CD4-positive, alpha-beta T cell (primary cell): ENCODE measurements around the gene TNIK. TPM values are rescaled to one million over a fixed set of nuclear protein-coding genes. Genes with fewer than 3 reads are reported as not detected.

Experiments
- ATAC-seq: fragments of 200-7000 bp; cut with Tn5 transposase; one replicate; pipeline ENCODE4 v1.10.0; 2022; ENCODE audit warnings: mild to moderate bottlenecking; ENCODE audit not compliant: poor library complexity
- CTCF ChIA-PET: fragments of 350-600 bp; sonication (Branson Sonifier 250); formaldehyde crosslinking; loops from one replicate; lab custom pipeline; 2021; ENCODE audit warnings: antibody characterized with exemption, inconsistent platforms; lab: Charles Lee
- POLR2A ChIA-PET: fragments of 350-600 bp; sonication (Branson Sonifier 250); formaldehyde crosslinking; loops from one replicate; lab custom pipeline; 2021; ENCODE audit warnings: antibody characterized with exemption, inconsistent platforms; lab: Charles Lee
- DNase-seq, 14 experiments: peaks; one replicate each; pipeline ENCODE4 v3.0.0-alpha.2; 2013 to 2020; ENCODE audit warnings: mixed read lengths in 2 of 14
- H3K27ac ChIP-seq, 2 donors: one replicate each; pipeline versions ENCODE4 v1.5.1 to v1.7.0; 2013; ENCODE audit warnings: low read length in 2 of 2, low read depth in 1 of 2, mild to moderate bottlenecking in 1 of 2
- H3K27me3 ChIP-seq, 2 experiments: 1 replicate in 1 of 2; 2 replicates in 1 of 2; pipeline versions ENCODE4 v1.6.1 to v1.7.0; 2013; ENCODE audit warnings: low read length in 2 of 2, control low read depth in 1 of 2, mild to moderate bottlenecking in 1 of 2, moderate library complexity in 1 of 2; ENCODE audit not compliant: insufficient read depth in 2 of 2, control insufficient read depth in 1 of 2
- H3K36me3 ChIP-seq: one replicate; pipeline ENCODE4 v1.6.1; 2013; ENCODE audit warnings: low read length, control low read depth; ENCODE audit not compliant: insufficient read depth
- H3K4me1 ChIP-seq: one replicate; pipeline ENCODE4 v1.6.1; 2013; ENCODE audit warnings: low read length, control low read depth; ENCODE audit not compliant: insufficient read depth
- H3K4me3 ChIP-seq: one replicate; pipeline ENCODE4 v1.5.1; 2013; ENCODE audit warnings: mild to moderate bottlenecking, low read length, moderate library complexity
- H3K9me3 ChIP-seq, 2 experiments: 1 replicate in 1 of 2; 2 replicates in 1 of 2; pipeline versions ENCODE4 v1.6.1 to v1.7.0; 2013; ENCODE audit warnings: low read length in 2 of 2, mild to moderate bottlenecking in 2 of 2, control low read depth in 1 of 2, moderate library complexity in 1 of 2; ENCODE audit not compliant: control insufficient read depth in 1 of 2, insufficient read depth in 1 of 2
- H3K27ac Mint-ChIP-seq: one replicate; pipeline ENCODE4 v1.8.0; 2020; ENCODE audit warnings: mixed read lengths
- H3K27me3 Mint-ChIP-seq: one replicate; pipeline ENCODE4 v1.8.0; 2021; ENCODE audit warnings: mixed read lengths
- H3K36me3 Mint-ChIP-seq: one replicate; pipeline ENCODE4 v1.8.0; 2021; ENCODE audit warnings: low read depth, mixed read lengths
- H3K4me1 Mint-ChIP-seq: one replicate; pipeline ENCODE4 v1.8.0; 2021; ENCODE audit warnings: low read depth, mixed read lengths
- H3K4me3 Mint-ChIP-seq: one replicate; pipeline ENCODE4 v1.8.0; 2020; ENCODE audit warnings: mild to moderate bottlenecking, mixed read lengths
- H3K9me3 Mint-ChIP-seq: one replicate; pipeline ENCODE4 v1.8.0; 2020; ENCODE audit warnings: mixed read lengths
- CTCF ChIP-seq: fragments of 200-600 bp; IDR thresholded peaks from one replicate; pipeline ENCODE4 v1.8.0; 2022; ENCODE audit warnings: antibody characterized with exemption, mild to moderate bottlenecking
- intact Hi-C, 2 experiments: fragments of 100-400 bp; cut with DNase I in 1 of 2; cut with micrococcal nuclease in 1 of 2; formaldehyde crosslinking; loops; one replicate each; pipeline versions ENCODE4 v1.15.1 to v1.9.0; 2023 to 2025; cut with DNase I, micrococcal nuclease
- total RNA-seq, 174 experiments: library from RNA in 2 of 174; stranded (reverse) in 2 of 174; gene quantifications; one replicate each; pipeline ENCODE4 v1.2.3 and lab custom pipeline; 2021 to 2026

TNIK gene
- total RNA-seq, 2 experiments from 2014 or later = 71.0 to 78.3 TPM

- ChIA-PET CTCF (no interaction called here), POLR2A (no interaction called here)
- H3K4me3 ChIP-seq = no peak overlapping the region
- TF ChIP-seq CTCF = no peak
- Mint-ChIP-seq H3K27me3 (no peaks in the 10 kb centered on the region), H3K27ac (no peak overlapping the region), H3K4me3 (no peak overlapping the region), H3K4me1 (no peaks in the 10 kb centered on the region), H3K9me3 (no peaks in the 10 kb centered on the region), H3K36me3 (peaks cover 93% of the 10 kb centered on the region)
- intact Hi-C loops = no loop called here
- ATAC-seq = no peak
- no peak for DNase-seq
- peaks cover 88% of the 10 kb centered on the region for H3K36me3 ChIP-seq
- H3K27ac ChIP-seq = no peak overlapping the region
- H3K9me3 ChIP-seq = no peaks in the 10 kb centered on the region
- H3K4me1 ChIP-seq = no peaks in the 10 kb centered on the region
- H3K27me3 ChIP-seq = no peaks in the 10 kb centered on the region
Observed at GRCh38 chr3:171088496-171088895, 371.7 kb downstream of the TNIK start.

- Histone ChIP-seq H3K4me3 (no peak overlapping the region), H3K27ac (no peak overlapping the region), H3K9me3 (no peaks in the 10 kb centered on the region), H3K36me3 (peaks cover 88% of the 10 kb centered on the region), H3K4me1 (no peaks in the 10 kb centered on the region), H3K27me3 (no peaks in the 10 kb centered on the region)
- H3K4me3 Mint-ChIP-seq = no peak overlapping the region
- ATAC-seq = no peak
- CTCF ChIA-PET = no interaction called here
- H3K27me3 Mint-ChIP-seq = no peaks in the 10 kb centered on the region
- intact Hi-C loops = no loop called here
- H3K27ac Mint-ChIP-seq = no peak overlapping the region
- H3K9me3 Mint-ChIP-seq = no peaks in the 10 kb centered on the region
- POLR2A ChIA-PET = no interaction called here
- no peak for DNase-seq
- H3K36me3 Mint-ChIP-seq = peaks cover 94% of the 10 kb centered on the region
- no peaks in the 10 kb centered on the region for H3K4me1 Mint-ChIP-seq
- TF ChIP-seq CTCF = no peak
Observed at GRCh38 chr3:171086914-171087313, 373.3 kb downstream of the TNIK start.

- Histone ChIP-seq H3K27ac (no peak overlapping the region), H3K4me3 (no peak overlapping the region), H3K36me3 (peaks cover 80% of the 10 kb centered on the region), H3K9me3 (no peaks in the 10 kb centered on the region), H3K27me3 (no peaks in the 10 kb centered on the region), H3K4me1 (no peaks in the 10 kb centered on the region)
- intact Hi-C loops = no loop called here
- H3K4me1 Mint-ChIP-seq = no peaks in the 10 kb centered on the region
- H3K4me3 Mint-ChIP-seq = no peak overlapping the region
- CTCF ChIA-PET = interaction anchor here (1.0 kb wide), 1 partner anchor 23 kb away, joined by 4 read pairs; no protein-coding TSS in a partner anchor
- ATAC-seq (no peak), DNase-seq (no peak)
- no peak overlapping the region for H3K27ac Mint-ChIP-seq
- peaks cover 93% of the 10 kb centered on the region for H3K36me3 Mint-ChIP-seq
- no peaks in the 10 kb centered on the region for H3K27me3 Mint-ChIP-seq
- POLR2A ChIA-PET = no interaction called here
- H3K9me3 Mint-ChIP-seq = no peaks in the 10 kb centered on the region
- no peak for TF ChIP-seq CTCF
Observed at GRCh38 chr3:171077261-171077660, 382.9 kb downstream of the TNIK start.
